Activated CD4-positive, alpha-beta T cell treated with anti-CD3 and anti-CD28 coated beads, Interleukin-2, amount 10 ng/mL, durations not matched to agents 24 days and 14 days (primary cell): ENCODE data around the gene ADCY2. TPM values are rescaled to one million over a fixed set of nuclear protein-coding genes. Genes with fewer than 3 reads are reported as not detected.

Experiments used
- DNase-seq: peaks from one replicate; pipeline ENCODE4 v3.0.0; 2022
- H3K27ac Mint-ChIP-seq: one replicate; pipeline ENCODE4 v1.8.0; 2022; ENCODE audit warnings: mild to moderate bottlenecking, mixed read lengths
- H3K27me3 Mint-ChIP-seq: one replicate; pipeline ENCODE4 v1.8.0; 2022; ENCODE audit warnings: mixed read lengths
- H3K36me3 Mint-ChIP-seq: one replicate; pipeline ENCODE4 v1.8.0; 2022; ENCODE audit warnings: low read depth, mild to moderate bottlenecking, mixed read lengths
- H3K4me1 Mint-ChIP-seq: one replicate; pipeline ENCODE4 v1.8.0; 2021; ENCODE audit warnings: mixed read lengths
- H3K4me3 Mint-ChIP-seq: one replicate; pipeline ENCODE4 v1.8.0; 2022; ENCODE audit warnings: mild to moderate bottlenecking, moderate library complexity, mixed read lengths
- H3K9me3 Mint-ChIP-seq: one replicate; pipeline ENCODE4 v1.8.0; 2021; ENCODE audit warnings: mixed read lengths
- intact Hi-C: fragments of 100-400 bp; cut with micrococcal nuclease; formaldehyde crosslinking; loops from one replicate; pipeline ENCODE4 v1.15.1; 2023
- total RNA-seq: library from RNA; stranded (reverse); gene quantifications from 2 replicates; pipeline ENCODE4 v1.2.3, GENCODE V29; 2022

The ADCY2 gene
- total RNA-seq, 1 donor from 2014 or later, result not detected

DNA sequence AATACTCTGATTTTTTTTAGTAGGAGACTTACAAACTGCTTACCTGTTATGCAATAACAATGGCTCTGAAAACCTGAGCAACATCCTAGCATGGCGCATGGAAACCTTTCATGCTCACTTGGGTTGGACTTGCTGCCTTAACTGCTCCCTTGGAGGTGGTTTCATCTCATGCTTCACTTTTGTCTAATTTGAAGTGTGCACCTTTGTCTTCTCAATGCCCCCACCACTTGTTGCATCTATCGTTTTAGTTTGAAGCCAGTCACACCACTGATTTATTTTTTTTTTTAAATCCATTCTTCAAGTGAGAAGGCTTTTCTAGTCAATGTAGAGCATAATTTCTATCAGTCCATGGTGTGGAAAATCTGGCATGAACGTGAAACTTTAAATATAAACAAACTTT, 391.8 kb downstream of the ADCY2 start:
- H3K27me3 Mint-ChIP-seq, result peaks cover 3% of the 10 kb centered on the region
- intact Hi-C loops, result no loop called here
- H3K27ac Mint-ChIP-seq, result no peak overlapping the region
- no peak overlapping the region for H3K4me3 Mint-ChIP-seq
- H3K36me3 Mint-ChIP-seq, result no peaks in the 10 kb centered on the region
- DNase-seq, result no peak
- no peaks in the 10 kb centered on the region for H3K4me1 Mint-ChIP-seq
- no peaks in the 10 kb centered on the region for H3K9me3 Mint-ChIP-seq

DNA sequence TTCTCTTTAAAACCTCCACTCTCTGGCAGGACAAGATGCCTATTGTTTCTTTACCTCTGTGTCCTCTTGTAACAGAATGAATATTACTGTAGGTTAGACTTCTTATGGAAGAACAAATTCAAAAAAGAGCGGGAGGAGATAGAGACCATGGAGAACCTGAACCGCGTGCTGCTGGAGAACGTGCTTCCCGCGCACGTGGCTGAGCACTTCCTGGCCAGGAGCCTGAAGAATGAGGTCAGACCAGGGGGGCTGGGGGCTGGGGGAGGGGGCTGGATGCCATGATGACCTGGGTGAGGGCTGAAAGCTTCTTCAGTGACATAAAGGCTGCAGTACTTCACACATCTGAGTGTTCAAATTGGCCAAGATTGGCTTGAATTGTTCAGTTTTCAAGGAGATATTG, 393.6 kb downstream of the ADCY2 start:
- H3K4me1 Mint-ChIP-seq, result no peaks in the 10 kb centered on the region
- H3K27me3 Mint-ChIP-seq, result peaks cover 3% of the 10 kb centered on the region
- intact Hi-C loops, result no loop called here
- H3K27ac Mint-ChIP-seq, result no peak overlapping the region
- H3K4me3 Mint-ChIP-seq, result no peak overlapping the region
- no peaks in the 10 kb centered on the region for H3K9me3 Mint-ChIP-seq
- no peak for DNase-seq
- H3K36me3 Mint-ChIP-seq, result no peaks in the 10 kb centered on the region

DNA sequence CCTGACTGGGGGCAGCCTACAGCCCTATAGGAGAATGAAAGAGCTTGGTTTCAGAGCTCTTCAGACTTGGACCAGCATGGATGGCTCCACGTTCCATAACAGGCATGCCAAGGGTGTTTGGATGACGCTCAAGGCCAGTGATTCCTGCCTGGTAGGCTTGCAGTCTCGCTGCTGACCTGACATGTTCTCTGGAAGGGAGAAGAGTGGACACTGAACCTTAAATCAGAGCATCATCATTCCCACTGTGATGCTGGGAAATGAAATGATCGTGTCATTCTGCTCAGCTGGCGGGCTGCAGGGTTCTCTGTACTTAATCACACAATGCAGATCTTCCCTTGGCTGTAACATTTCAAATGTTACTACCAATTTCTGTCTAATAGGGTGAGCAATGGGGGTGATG, 398.0 kb downstream of the ADCY2 start:
- H3K4me1 Mint-ChIP-seq, result no peaks in the 10 kb centered on the region
- intact Hi-C loops, result no loop called here
- H3K27ac Mint-ChIP-seq, result no peak overlapping the region
- no peaks in the 10 kb centered on the region for H3K9me3 Mint-ChIP-seq
- H3K36me3 Mint-ChIP-seq, result no peaks in the 10 kb centered on the region
- H3K27me3 Mint-ChIP-seq, result no peaks in the 10 kb centered on the region
- no peak for DNase-seq
- no peak overlapping the region for H3K4me3 Mint-ChIP-seq

DNA sequence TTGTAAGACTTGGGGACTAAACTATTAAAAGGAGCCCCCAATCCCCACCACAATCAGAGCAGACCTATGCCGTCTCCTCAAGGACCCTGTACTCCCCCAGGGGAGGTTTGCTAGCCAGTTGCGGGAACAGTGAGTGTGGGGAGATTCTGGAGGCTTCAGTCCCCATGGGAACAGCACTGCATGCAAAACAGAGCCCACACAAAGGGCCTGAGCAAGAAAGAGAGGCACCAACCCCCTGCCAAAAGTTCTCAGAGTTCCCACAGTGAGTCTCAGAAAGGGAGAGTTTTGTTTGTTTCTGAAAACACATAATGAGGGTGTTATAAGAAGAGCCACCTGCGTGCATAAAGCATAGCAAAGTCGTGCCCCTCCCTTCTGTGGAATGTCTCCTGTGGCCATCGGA, 398.4 kb downstream of the ADCY2 start:
- H3K9me3 Mint-ChIP-seq, result no peaks in the 10 kb centered on the region
- H3K27me3 Mint-ChIP-seq, result no peaks in the 10 kb centered on the region
- H3K4me1 Mint-ChIP-seq, result no peaks in the 10 kb centered on the region
- no peak overlapping the region for H3K4me3 Mint-ChIP-seq
- H3K36me3 Mint-ChIP-seq, result no peaks in the 10 kb centered on the region
- intact Hi-C loops, result no loop called here
- DNase-seq, result no peak
- no peak overlapping the region for H3K27ac Mint-ChIP-seq

DNA sequence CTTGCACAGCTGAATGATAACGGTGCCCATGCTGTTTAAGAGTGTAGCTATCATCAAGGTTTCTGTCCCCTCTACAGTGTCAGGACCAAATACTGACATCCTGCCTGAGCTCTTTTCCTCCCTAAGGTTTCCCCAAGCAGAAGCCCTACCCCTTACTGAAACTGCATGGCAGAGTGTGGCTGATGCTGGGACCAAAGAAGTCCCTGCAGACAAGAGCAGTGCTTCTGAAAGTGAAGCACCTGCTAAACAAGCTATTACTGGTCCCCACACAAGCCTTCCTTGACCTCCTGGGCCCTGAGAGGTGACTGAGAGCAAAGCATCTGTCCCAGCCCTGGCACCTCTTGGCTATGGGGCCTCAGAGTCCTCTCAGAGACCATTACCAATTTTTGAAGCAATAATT, 398.9 kb downstream of the ADCY2 start:
- Mint-ChIP-seq H3K27ac (no peak overlapping the region), H3K36me3 (no peaks in the 10 kb centered on the region), H3K4me1 (no peaks in the 10 kb centered on the region), H3K27me3 (no peaks in the 10 kb centered on the region), H3K4me3 (no peak overlapping the region), H3K9me3 (no peaks in the 10 kb centered on the region)
- DNase-seq, result no peak
- intact Hi-C loops, result no loop called here

DNA sequence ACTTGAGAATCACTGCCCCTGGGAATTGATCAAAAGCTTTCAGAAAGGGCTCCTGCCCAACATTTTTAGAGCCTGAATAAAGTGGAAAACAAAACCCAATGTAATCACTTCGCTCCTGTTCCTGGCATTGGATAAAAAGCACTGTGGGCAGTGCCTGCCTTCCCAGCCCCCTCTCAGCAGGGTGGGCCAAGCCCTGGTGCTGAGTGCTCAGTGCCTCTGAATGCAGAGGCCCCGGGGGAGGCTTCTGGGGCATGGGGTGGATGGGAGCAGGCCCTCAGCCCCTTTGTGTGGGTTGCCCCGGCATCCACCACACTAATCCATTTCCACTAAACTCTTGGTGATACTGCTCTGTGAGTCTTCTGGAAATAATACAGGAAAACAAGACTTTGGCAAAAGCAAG, 399.4 kb downstream of the ADCY2 start:
- no peaks in the 10 kb centered on the region for H3K27me3 Mint-ChIP-seq
- no peaks in the 10 kb centered on the region for H3K9me3 Mint-ChIP-seq
- no peak overlapping the region for H3K4me3 Mint-ChIP-seq
- no peaks in the 10 kb centered on the region for H3K36me3 Mint-ChIP-seq
- intact Hi-C loops, result no loop called here
- no peak overlapping the region for H3K27ac Mint-ChIP-seq
- H3K4me1 Mint-ChIP-seq, result no peaks in the 10 kb centered on the region
- DNase-seq, result no peak

DNA sequence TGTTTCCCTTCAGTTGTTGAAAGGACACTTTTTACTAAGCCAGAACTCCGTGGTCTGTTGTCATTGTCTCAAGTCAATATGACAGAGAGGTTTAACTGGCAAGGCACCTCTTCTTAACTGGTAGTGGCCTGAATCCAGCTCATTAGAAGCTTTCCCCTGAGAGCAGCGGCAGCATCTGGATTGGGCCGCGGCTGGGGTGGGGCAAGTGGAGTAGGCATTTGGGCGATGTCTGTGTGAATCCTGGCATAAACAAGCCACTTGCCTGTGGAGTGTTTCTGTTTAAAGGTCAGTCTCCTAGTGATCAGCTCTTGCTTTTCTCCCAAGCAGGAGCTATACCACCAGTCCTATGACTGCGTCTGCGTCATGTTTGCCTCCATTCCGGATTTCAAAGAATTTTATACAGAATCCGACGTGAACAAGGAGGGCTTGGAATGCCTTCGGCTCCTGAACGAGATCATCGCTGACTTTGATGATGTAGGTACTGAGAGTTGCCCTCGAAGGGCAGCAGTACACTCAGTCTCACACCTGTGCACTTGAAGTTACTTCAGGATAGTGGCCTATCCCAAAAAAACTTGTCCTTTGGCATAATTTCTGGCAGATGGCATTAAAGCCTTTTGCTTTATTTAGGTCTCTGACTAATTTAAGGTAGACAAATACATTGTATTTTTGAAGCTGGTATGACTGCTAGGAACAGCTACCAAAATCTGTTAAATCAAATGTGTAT, 406.1 kb downstream of the ADCY2 start:
- DNase-seq, result no peak
- H3K27me3 Mint-ChIP-seq, result no peaks in the 10 kb centered on the region
- H3K4me3 Mint-ChIP-seq, result no peak overlapping the region
- H3K9me3 Mint-ChIP-seq, result no peaks in the 10 kb centered on the region
- H3K27ac Mint-ChIP-seq, result no peak overlapping the region
- no peaks in the 10 kb centered on the region for H3K4me1 Mint-ChIP-seq
- H3K36me3 Mint-ChIP-seq, result no peaks in the 10 kb centered on the region
- intact Hi-C loops, result no loop called here

DNA sequence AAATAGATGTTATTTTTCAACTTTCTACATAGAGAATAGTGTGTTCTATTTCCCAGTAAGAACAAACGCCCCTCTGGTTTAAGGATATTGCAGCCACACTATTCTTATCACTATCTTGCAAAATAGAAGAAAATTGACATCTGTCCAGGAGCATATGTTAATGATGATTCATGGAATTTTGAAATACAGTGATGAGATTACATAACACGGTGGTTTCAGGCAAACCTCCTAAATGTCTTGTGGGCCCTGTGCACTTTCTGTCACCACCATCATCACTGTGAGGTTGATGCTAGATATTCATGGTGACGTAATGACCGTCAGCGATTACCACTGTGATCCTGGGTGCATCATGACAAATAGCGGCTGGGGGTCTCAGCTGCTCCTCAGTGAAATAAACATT, 406.9 kb downstream of the ADCY2 start:
- Mint-ChIP-seq H3K4me3 (no peak overlapping the region), H3K27me3 (peaks cover 6% of the 10 kb centered on the region), H3K4me1 (no peaks in the 10 kb centered on the region), H3K9me3 (no peaks in the 10 kb centered on the region), H3K27ac (no peak overlapping the region), H3K36me3 (no peaks in the 10 kb centered on the region)
- intact Hi-C loops, result no loop called here
- no peak for DNase-seq

DNA sequence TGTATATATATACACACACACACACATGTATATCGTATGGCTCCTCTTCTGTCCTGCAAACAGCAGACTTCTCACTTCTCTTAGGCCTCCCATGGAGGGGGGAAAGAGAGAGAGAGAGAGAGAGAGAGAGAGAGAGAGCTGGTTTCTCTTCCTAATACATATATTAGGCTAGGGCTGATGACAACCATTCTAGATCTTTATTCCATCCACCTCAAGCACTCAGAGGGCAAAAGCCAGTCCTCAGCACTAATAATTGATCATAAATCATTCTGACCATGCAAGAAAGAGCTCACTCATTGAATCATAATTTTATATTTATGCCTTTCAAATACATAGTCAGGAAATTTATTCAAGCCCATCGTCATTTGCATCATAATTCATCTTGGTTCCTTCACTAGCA, 408.0 kb downstream of the ADCY2 start:
- no peak for DNase-seq
- intact Hi-C loops, result no loop called here
- Mint-ChIP-seq H3K4me1 (no peaks in the 10 kb centered on the region), H3K9me3 (no peaks in the 10 kb centered on the region), H3K27ac (no peak overlapping the region), H3K4me3 (no peak overlapping the region), H3K36me3 (no peaks in the 10 kb centered on the region), H3K27me3 (peaks cover 6% of the 10 kb centered on the region)

DNA sequence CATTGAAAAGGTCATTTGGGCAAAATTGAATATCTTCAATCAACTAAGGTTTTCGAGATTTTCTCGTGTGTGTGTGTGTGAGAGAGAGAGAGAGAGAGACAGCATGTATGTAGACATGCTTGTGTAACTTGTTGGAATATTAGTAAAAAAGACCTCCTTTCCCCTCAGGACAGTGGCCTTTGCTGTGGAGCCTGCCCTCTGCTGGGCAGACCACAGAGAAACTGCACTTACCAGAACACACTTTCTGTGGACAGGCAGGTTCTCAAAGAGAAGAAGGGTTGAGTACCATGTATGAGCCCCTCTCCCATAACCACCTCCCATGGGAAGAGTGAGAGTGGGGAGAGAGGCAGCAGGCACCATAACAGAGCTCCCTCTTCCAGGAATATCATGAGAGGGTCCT, 409.4 kb downstream of the ADCY2 start:
- no peak for DNase-seq
- H3K4me3 Mint-ChIP-seq, result no peak overlapping the region
- H3K27me3 Mint-ChIP-seq, result peaks cover 6% of the 10 kb centered on the region
- H3K27ac Mint-ChIP-seq, result no peak overlapping the region
- intact Hi-C loops, result no loop called here
- H3K36me3 Mint-ChIP-seq, result no peaks in the 10 kb centered on the region
- no peaks in the 10 kb centered on the region for H3K4me1 Mint-ChIP-seq
- no peaks in the 10 kb centered on the region for H3K9me3 Mint-ChIP-seq

DNA sequence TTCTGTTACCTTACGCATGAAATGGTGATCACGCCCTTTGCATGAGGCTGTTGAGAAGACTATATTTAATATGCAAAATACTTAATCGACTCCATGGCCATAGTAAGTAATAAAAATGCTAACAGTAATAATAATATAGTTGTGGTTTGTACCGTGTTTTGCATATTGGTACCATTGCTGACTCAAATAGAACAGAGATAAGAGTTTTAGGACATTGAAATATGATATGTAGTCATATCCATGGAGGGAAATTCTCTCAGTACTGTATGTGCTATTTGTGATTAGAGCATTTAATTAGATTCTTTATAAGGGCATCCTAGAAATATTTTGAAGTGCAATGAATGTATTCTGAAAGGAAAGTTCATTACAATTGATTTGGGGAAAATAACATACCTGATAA, 413.1 kb downstream of the ADCY2 start:
- Mint-ChIP-seq H3K27ac (no peak overlapping the region), H3K4me1 (no peaks in the 10 kb centered on the region), H3K36me3 (no peaks in the 10 kb centered on the region), H3K4me3 (no peak overlapping the region), H3K27me3 (peaks cover 13% of the 10 kb centered on the region), H3K9me3 (no peaks in the 10 kb centered on the region)
- no peak for DNase-seq
- intact Hi-C loops, result no loop called here

DNA sequence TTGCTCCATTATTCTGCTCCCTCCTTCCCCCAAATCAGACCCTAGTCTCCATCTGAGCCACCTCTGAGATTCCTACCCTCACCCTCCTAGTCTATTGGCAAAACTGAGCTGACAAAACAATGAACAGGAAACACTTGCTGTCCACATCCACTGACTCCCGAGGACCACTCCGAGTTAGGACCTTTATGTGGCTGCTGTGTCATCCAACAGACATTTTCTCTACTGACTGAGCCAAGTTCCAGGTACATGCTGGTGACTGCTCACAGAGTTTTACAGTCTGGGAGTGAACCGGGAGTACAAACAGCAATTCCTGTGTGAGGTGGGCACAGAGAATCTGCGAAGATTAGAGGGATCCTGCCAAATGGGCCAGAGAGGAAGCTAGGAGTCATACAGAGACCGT, 415.8 kb downstream of the ADCY2 start:
- no peak overlapping the region for H3K4me3 Mint-ChIP-seq
- no peaks in the 10 kb centered on the region for H3K36me3 Mint-ChIP-seq
- peaks cover 16% of the 10 kb centered on the region for H3K27me3 Mint-ChIP-seq
- no peaks in the 10 kb centered on the region for H3K9me3 Mint-ChIP-seq
- H3K27ac Mint-ChIP-seq, result no peak overlapping the region
- peaks cover 4% of the 10 kb centered on the region for H3K4me1 Mint-ChIP-seq
- DNase-seq, result no peak
- intact Hi-C loops, result no loop called here

DNA sequence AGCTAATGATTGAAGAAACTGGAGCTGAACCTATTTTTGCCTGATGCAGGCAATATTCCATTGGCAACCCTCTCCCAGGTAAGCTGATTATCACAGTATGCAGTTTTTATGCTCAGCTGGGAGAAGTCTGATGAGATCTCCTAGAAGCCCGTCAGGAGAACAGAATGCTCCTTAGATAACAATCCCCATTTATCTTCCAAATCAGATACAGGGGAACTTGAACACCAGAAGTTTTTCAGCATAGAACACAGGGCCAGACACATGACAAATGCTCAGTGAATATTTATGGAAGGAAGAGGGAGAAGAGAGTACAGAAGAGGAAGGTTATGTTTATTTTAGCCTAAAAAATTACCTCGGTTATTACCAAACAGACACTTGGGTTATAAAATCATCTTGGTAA, 417.1 kb downstream of the ADCY2 start:
- intact Hi-C loops, result no loop called here
- no peaks in the 10 kb centered on the region for H3K9me3 Mint-ChIP-seq
- no peaks in the 10 kb centered on the region for H3K36me3 Mint-ChIP-seq
- H3K27me3 Mint-ChIP-seq, result peaks cover 11% of the 10 kb centered on the region
- H3K4me3 Mint-ChIP-seq, result no peak overlapping the region
- H3K27ac Mint-ChIP-seq, result no peak overlapping the region
- DNase-seq, result no peak
- H3K4me1 Mint-ChIP-seq, result peaks cover 4% of the 10 kb centered on the region

DNA sequence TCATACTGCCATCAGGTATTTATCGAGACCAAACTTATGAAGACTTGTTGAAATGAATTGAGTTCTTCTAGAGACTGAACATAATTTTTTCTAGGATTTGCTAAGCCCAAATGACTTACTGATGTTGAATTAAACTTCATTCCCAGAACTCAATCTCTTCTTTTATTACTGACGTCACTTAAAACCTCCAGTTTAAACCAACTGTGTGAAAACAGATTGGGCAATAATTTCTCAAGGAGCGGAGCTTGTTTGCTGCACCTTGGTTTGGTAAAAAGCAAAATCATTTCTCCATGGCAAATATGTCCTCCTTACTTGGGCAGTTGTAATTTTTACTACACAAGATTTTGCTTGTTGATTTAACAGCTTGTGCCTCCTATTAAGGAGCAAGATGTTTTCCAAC, 417.6 kb downstream of the ADCY2 start:
- Mint-ChIP-seq H3K27ac (no peak overlapping the region), H3K4me1 (peaks cover 4% of the 10 kb centered on the region), H3K4me3 (no peak overlapping the region), H3K36me3 (no peaks in the 10 kb centered on the region), H3K27me3 (peaks cover 11% of the 10 kb centered on the region), H3K9me3 (no peaks in the 10 kb centered on the region)
- intact Hi-C loops, result no loop called here
- no peak for DNase-seq

DNA sequence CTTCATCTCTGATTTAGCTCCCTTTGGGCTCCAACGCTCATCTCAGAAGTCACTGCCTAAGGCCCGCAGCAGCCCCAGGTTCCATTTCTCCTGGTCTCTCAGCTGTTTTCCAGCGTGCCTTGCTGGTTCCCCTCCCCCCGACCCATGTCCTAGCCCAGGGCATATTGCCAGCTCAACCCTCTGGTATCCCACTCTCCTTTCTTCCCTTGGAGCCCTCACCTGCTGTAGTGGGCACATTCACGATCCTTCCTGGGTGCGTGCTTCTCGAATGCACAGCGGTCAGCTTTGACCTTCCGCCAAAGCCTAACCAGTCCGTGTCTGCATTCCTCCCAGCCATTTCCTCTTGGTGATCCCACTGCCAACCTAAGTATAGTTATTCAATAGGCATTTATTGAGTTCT, 418.9 kb downstream of the ADCY2 start:
- H3K27me3 Mint-ChIP-seq, result peaks cover 11% of the 10 kb centered on the region
- H3K4me1 Mint-ChIP-seq, result peaks cover 4% of the 10 kb centered on the region
- H3K9me3 Mint-ChIP-seq, result no peaks in the 10 kb centered on the region
- H3K4me3 Mint-ChIP-seq, result no peak overlapping the region
- H3K27ac Mint-ChIP-seq, result no peak overlapping the region
- H3K36me3 Mint-ChIP-seq, result no peaks in the 10 kb centered on the region
- intact Hi-C loops, result loop anchor here (5.0 kb wide), 1 partner anchor 993 kb away; no protein-coding TSS in a partner anchor
- no peak for DNase-seq
